Stomach (tissue), 4 donors: ENCODE results near the gene ADAMTS10.

Experiments
- EP300 ChIP-seq: sonication (generic); formaldehyde crosslinking; IDR thresholded peaks from one replicate; pipeline ENCODE4 v1.6.1; 2017; ENCODE audit warnings: antibody characterized with exemption
- POLR2AphosphoS5 ChIP-seq, 3 donors: sonication (generic); formaldehyde crosslinking; IDR thresholded peaks; one replicate each; pipeline ENCODE4 v1.6.1; 2016; ENCODE audit warnings: antibody characterized with exemption in 3 of 3
- TF ChIP-seq, protein P1 (sequence below), 7 experiments: fragments of 450-650 bp in 4 of 7; fragments of 200-600 bp in 3 of 7; sonication (generic) in 3 of 7; IDR thresholded peaks; one replicate each; pipeline ENCODE4 v1.5.1; 2016 to 2019; ENCODE audit warnings: antibody characterized with exemption in 7 of 7, control low read depth in 2 of 7, mild to moderate bottlenecking in 1 of 7

DNA sequence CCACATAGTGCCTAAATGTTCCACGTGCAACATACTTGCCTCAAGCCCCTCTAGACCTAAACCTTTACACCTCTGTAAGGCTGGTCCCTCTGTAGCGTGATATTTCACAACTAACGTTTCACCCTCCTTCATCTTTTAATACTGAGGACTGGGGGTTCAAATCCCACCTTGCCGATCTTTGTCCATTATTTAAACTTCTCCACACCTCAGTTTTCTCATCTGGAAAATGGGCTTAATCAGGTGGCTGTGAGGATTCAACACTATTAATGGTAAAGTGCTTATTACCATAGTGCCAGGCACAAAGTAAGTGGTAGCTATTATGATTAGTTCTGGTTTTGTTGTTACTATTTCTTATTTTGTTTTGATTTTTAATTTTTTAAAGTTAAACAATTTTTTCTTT lies 7.5 kb upstream of the ADAMTS10 start:
- TF ChIP-seq, protein P1, sequence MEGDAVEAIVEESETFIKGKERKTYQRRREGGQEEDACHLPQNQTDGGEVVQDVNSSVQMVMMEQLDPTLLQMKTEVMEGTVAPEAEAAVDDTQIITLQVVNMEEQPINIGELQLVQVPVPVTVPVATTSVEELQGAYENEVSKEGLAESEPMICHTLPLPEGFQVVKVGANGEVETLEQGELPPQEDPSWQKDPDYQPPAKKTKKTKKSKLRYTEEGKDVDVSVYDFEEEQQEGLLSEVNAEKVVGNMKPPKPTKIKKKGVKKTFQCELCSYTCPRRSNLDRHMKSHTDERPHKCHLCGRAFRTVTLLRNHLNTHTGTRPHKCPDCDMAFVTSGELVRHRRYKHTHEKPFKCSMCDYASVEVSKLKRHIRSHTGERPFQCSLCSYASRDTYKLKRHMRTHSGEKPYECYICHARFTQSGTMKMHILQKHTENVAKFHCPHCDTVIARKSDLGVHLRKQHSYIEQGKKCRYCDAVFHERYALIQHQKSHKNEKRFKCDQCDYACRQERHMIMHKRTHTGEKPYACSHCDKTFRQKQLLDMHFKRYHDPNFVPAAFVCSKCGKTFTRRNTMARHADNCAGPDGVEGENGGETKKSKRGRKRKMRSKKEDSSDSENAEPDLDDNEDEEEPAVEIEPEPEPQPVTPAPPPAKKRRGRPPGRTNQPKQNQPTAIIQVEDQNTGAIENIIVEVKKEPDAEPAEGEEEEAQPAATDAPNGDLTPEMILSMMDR (IDR thresholded peaks at IDR 0.05) = no peak
- TF ChIP-seq POLR2AphosphoS5 (IDR thresholded peaks at IDR 0.05) = no peak
- no peak for TF ChIP-seq EP300
